Astrocyte of the cerebellum (primary cell): ENCODE measurements around the gene INHBB.
"Not testable (repeated sequence)": the region's sequence is repeated elsewhere in the genome, so short reads cannot be mapped to it uniquely, and the experiment has no call there.

Experiments used
- DNase-seq: peaks from one replicate; pipeline ENCODE4 v3.0.0-alpha.2; 2011; ENCODE audit warnings: low read depth
- H3K4me3 ChIP-seq: 2 replicates; pipeline ENCODE4 v1.5.1; 2011; ENCODE audit warnings: mild to moderate bottlenecking, low read depth, low read length, moderate library complexity
- in situ Hi-C: cut with HindIII; loops from 2 replicates; pipeline ENCODE4 v1.10.0; 2017; ENCODE audit warnings: low sequenced_read_pairs
- TF ChIP-seq, protein P1 (sequence below): IDR thresholded peaks from 2 replicates; pipeline ENCODE4 v1.5.1; 2012; ENCODE audit warnings: low read length, low read depth, moderate library complexity, mild to moderate bottlenecking; ENCODE audit errors: missing control alignments

INHBB gene

DNA sequence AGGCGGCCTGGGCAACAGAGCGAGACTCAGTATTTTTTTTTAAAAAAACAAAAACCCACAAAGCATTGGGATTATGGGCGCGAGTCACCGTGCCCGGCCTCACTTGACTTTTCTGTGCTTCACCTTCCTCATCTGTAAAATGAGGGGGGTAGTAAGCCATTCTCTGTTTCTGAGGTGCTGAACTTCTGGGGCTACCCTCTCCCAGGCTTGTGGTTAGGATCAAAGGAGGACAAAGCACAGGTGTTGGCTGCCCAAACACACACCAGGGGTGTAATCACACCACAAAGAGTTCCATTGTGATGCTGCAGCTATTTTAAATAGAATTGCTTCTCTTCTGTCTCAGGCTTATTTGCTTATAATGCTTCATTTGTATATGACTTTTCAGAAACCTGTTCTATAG lies 35.8 kb upstream of the INHBB start:
- DNase-seq = no peak
- H3K4me3 ChIP-seq = no peak overlapping the region
- in situ Hi-C loops = no loop called here
- TF ChIP-seq, protein P1, sequence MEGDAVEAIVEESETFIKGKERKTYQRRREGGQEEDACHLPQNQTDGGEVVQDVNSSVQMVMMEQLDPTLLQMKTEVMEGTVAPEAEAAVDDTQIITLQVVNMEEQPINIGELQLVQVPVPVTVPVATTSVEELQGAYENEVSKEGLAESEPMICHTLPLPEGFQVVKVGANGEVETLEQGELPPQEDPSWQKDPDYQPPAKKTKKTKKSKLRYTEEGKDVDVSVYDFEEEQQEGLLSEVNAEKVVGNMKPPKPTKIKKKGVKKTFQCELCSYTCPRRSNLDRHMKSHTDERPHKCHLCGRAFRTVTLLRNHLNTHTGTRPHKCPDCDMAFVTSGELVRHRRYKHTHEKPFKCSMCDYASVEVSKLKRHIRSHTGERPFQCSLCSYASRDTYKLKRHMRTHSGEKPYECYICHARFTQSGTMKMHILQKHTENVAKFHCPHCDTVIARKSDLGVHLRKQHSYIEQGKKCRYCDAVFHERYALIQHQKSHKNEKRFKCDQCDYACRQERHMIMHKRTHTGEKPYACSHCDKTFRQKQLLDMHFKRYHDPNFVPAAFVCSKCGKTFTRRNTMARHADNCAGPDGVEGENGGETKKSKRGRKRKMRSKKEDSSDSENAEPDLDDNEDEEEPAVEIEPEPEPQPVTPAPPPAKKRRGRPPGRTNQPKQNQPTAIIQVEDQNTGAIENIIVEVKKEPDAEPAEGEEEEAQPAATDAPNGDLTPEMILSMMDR = no peak

DNA sequence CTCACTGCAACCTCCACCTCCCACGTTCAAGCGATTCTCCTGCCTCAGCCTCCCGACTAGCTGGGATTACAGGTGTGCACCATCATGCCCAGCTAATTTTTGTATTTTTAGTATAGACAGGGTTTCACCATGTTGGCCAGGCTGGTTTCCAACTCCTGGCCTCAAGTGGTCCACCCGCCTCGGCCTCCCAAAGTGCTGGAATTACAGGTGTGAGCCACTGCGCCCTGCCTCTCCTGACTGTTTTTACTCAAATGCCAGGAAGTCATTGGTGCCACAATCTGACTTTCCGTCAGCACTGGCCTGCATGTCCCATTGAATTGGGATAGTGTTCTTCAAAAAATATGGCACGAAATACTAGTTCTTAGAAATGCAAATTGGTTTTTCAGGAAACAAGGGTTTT lies 35.1 kb upstream of the INHBB start:
- H3K4me3 ChIP-seq, in situ Hi-C loops, DNase-seq: not testable (repeated sequence)

DNA sequence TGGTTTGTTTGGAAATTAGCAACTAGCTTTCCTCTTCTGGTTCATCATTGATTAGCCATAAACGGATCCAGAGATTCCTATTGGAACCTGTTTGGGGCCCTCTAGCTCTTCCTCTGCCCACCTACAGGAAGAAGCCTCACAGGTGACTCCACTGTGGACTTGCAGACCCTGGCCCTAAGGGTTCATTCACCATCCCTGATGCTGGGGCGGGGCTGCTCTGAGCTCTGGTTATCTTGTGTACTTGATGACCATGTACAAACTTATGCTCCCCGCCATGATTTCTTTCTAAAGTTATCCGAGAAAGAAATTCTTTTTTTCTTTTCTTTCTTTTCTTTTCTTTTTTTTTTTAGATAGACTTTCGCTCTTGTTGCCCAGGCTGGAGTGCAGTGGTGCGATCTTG lies 33.9 kb upstream of the INHBB start:
- no peak overlapping the region for H3K4me3 ChIP-seq
- DNase-seq = no peak
- TF ChIP-seq, protein P1 = no peak
- in situ Hi-C loops = no loop called here

DNA sequence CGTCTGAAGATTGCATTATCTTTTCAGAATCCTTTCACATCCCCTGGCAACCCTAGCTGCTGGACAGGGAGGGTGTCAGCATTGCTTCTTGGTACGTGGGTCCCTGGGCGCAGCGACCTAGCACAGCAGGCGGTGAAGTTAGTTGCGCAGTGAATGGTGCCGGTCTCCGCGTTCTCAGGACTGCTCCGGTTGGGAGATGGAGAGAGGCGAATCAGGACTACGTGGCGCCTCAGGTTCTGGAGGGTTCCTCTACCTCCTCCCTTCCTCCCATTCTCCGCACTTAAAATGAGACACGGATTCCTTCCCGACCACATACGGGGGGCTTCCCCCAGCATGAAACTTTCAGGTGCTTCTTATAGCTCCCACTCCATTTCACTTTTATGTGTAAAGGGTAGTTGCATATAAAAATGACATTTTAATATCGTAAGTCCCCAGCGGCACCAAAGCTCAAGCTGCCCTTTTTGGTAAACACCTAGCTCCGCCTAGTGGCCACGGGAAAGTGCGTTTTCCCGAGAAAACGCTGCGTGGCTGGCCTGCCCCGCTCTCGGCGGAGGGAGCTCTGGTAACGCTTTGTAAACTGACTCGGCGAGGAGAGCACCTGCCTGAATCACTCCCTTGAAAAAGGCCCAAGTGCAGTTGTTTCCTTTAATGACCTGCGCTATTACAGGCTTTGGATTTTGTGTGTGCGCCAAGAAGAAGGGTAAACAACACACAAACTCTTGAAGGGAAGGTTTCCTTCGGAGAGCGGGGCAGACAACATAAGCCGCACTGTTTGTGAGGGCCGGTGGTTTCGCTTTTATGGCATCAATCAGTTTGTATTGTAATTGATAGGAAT lies 32.9 kb upstream of the INHBB start:
- DNase-seq = peak; percentile 64
- TF ChIP-seq, protein P1 = peak; percentile 91
- peak overlapping the region; percentile 38 for H3K4me3 ChIP-seq
- in situ Hi-C loops = no loop called here

DNA sequence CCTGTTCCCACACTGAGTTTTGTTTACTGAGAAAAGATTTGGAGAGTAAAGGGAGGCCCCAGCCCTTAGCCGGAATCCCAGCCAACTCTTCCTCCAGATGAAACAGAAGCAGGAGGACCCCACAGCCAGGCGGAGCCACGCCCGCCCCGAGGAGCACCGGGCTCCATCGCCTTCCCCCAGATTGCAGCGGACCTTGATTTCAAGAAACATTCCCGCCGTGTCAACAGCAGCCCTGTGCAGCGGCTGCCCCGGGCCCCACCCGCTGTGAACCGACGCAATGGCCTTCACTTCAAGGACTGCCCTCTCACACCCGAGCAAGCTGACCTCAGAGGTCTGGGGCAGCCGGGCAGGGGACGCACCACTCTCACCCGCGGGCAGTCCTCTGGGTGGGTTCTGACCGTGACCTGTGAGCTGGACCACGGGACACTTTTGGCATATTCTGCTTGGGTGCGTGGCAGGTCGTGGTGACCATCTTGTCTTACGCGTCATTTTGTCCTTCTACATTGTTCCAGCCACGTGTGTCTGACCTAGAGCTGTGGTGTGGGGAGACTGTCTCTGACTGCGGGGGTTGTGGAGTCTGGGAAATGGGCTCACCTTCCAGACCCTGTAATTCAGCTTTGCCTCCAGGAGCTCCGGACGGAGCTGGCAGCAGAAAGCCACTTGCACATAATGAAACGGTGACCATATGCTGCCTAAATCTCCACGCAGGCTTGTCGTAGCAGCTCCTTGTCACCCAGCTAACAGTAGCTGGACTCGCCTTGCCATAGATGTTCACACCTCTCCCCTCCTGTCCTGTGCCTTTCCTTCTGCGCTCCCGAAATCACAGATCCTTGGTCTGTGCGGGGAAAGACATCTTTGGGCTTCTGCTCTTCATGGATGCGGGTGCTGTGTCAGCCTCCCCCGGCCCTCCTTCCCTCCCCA lies 32.0 kb upstream of the INHBB start:
- H3K4me3 ChIP-seq = peak overlapping the region; percentile 38
- in situ Hi-C loops = no loop called here
- TF ChIP-seq, protein P1 = no peak
- DNase-seq = no peak

DNA sequence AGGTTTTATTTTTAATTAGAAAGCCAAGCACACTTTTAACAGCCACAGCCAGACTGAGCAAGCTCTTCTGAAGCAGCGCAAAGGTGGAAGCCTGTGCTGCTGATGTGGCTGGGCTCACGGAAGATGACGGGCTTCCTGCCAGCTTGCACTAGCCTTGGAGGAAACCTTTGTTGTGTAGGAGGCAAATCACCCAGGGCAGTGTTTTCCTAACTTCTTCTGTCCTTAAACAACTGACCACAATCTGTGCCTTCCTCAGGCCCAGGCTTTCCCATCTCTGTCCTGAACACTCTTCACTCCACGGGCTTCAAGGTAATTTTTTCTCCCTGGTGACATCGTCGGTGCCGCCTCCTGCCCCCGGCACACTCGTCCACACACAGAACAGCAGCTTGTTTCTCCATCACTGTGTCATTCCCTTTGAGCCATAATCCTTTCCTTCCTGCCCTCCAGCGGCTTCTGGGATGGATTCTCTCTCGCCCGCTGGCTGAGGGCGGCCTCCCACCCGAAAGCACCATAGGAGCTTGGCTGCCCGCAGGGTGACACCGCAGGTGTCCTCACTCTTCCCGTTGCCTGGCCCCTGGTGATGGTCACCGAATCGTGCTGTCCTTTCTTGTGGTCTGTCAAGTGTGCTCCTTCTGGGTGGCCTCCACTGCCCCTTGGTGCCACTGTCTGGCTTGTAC lies 31.1 kb upstream of the INHBB start:
- DNase-seq = no peak
- in situ Hi-C loops = no loop called here
- H3K4me3 ChIP-seq = no peak overlapping the region
- TF ChIP-seq, protein P1 = no peak
